IMR-90 (cell line): Measurements from ENCODE around the gene ASB5. TPM values are rescaled to one million over a fixed set of nuclear protein-coding genes. Genes with fewer than 3 reads are reported as not detected.

Source experiments
- ATAC-seq: fragments of 200-7000 bp; cut with Tn5 transposase; 2 replicates; pipeline ENCODE4 v1.9.1; 2020; ENCODE audit warnings: low read depth, mild to moderate bottlenecking, moderate library complexity
- BruUV-seq: library from RNA; stranded (reverse); fragments of 400-500 nt; replicated peaks from 2 replicates; lab custom pipeline; 2021; lab: Mats Ljungman, UMichigan
- CTCF ChIA-PET: fragments of 300-600 bp; formaldehyde crosslinking; extraction: SDS; loops from one replicate; lab custom pipeline; 2021; ENCODE audit warnings: antibody characterized with exemption; lab: Yijun Ruan, JAX
- POLR2A ChIA-PET: fragments of 300-600 bp; sonication (Branson Sonifier 250); formaldehyde crosslinking; loops from one replicate; lab custom pipeline; 2022; ENCODE audit warnings: antibody characterized with exemption; ENCODE audit not compliant: unreplicated experiment; lab: Charles Lee
- DNase-seq: peaks from one replicate; pipeline ENCODE4 v3.0.0; 2013
- H2AFZ ChIP-seq: replicated peaks from 2 replicates; pipeline ENCODE3; 2013; ENCODE audit warnings: low read length, mild to moderate bottlenecking; ENCODE audit not compliant: poor library complexity
- H2AK5ac ChIP-seq: 2 replicates; pipeline ENCODE4 v1.6.1; 2013; ENCODE audit warnings: low read depth, low read length, inconsistent platforms
- H2AK9ac ChIP-seq: replicated peaks from 2 replicates; pipeline ENCODE3; 2013; ENCODE audit warnings: mild to moderate bottlenecking, low read depth, low read length, moderate library complexity; ENCODE audit not compliant: poor library complexity
- H2BK120ac ChIP-seq: 2 replicates; pipeline ENCODE4 v1.6.1; 2013; ENCODE audit warnings: low read depth, low read length, inconsistent platforms
- H2BK15ac ChIP-seq: 3 replicates; pipeline ENCODE4 v1.6.1; 2013; ENCODE audit warnings: low read depth, low read length, inconsistent platforms
- H2BK20ac ChIP-seq: 2 replicates; pipeline ENCODE4 v1.6.1; 2013; ENCODE audit warnings: low read depth, mild to moderate bottlenecking, inconsistent platforms, low read length, moderate library complexity
- H2BK5ac ChIP-seq: 2 replicates; pipeline ENCODE4 v1.6.1; 2013; ENCODE audit warnings: mild to moderate bottlenecking, low read depth, low read length, inconsistent platforms; ENCODE audit not compliant: poor library complexity, severe bottlenecking
- H3K14ac ChIP-seq: replicated peaks from 2 replicates; pipeline ENCODE4 v1.6.1; 2013; ENCODE audit warnings: low read depth, low read length, inconsistent platforms
- H3K18ac ChIP-seq: 2 replicates; pipeline ENCODE4 v1.6.1; 2013; ENCODE audit warnings: low read depth, low read length, control low read depth
- H3K23ac ChIP-seq: 2 replicates; pipeline ENCODE4 v1.6.1; 2013; ENCODE audit warnings: low read depth, low read length, inconsistent platforms
- H3K27ac ChIP-seq: 2 replicates; pipeline ENCODE4 v1.5.1; 2013; ENCODE audit warnings: mild to moderate bottlenecking, control low read depth, low read length; ENCODE audit not compliant: insufficient read depth
- H3K27me3 ChIP-seq: 2 replicates; pipeline ENCODE4 v1.6.1; 2013; ENCODE audit warnings: low read length; ENCODE audit not compliant: control insufficient read depth, insufficient read depth
- H3K36me3 ChIP-seq: 2 replicates; pipeline ENCODE4 v1.6.1; 2013; ENCODE audit warnings: low read length, mixed read lengths; ENCODE audit not compliant: control insufficient read depth, insufficient read depth
- H3K4ac ChIP-seq: 2 replicates; pipeline ENCODE4 v1.6.1; 2013; ENCODE audit warnings: low read depth, low read length, inconsistent platforms
- H3K4me1 ChIP-seq: 2 replicates; pipeline ENCODE4 v1.6.1; 2013; ENCODE audit warnings: low read length, mixed read lengths; ENCODE audit not compliant: control insufficient read depth, insufficient read depth
- H3K4me2 ChIP-seq: 2 replicates; pipeline ENCODE4 v1.6.1; 2013; ENCODE audit warnings: low read depth, mild to moderate bottlenecking, control low read depth, low read length, moderate library complexity
- H3K4me3 ChIP-seq: 2 replicates; pipeline ENCODE4 v1.5.1; 2013; ENCODE audit warnings: low read depth, mild to moderate bottlenecking, control low read depth, low read length, moderate library complexity; ENCODE audit not compliant: insufficient read depth
- H3K56ac ChIP-seq: 2 replicates; pipeline ENCODE4 v1.6.1; 2013; ENCODE audit warnings: low read length, inconsistent platforms; ENCODE audit not compliant: insufficient read depth; ENCODE audit errors: extremely low read depth
- H3K79me1 ChIP-seq, 2 experiments: 2 replicates each; pipeline ENCODE4 v1.6.1; 2013; ENCODE audit warnings: low read length in 2 of 2, inconsistent platforms in 1 of 2, low read depth in 1 of 2
- H3K9ac ChIP-seq: 2 replicates; pipeline ENCODE4 v1.6.1; 2013; ENCODE audit warnings: low read depth, low read length, control low read depth
- H3K9me1 ChIP-seq: 2 replicates; pipeline ENCODE4 v1.6.1; 2013; ENCODE audit warnings: low read length, inconsistent platforms; ENCODE audit not compliant: insufficient read depth
- H3K9me3 ChIP-seq: 2 replicates; pipeline ENCODE4 v1.6.1; 2013; ENCODE audit warnings: low read length; ENCODE audit not compliant: control insufficient read depth, insufficient read depth
- H4K20me1 ChIP-seq: 2 replicates; pipeline ENCODE4 v1.6.1; 2013; ENCODE audit warnings: low read length, inconsistent platforms; ENCODE audit not compliant: insufficient read depth
- H4K5ac ChIP-seq: 2 replicates; pipeline ENCODE4 v1.6.1; 2013; ENCODE audit warnings: mild to moderate bottlenecking, low read depth, low read length, control low read depth
- H4K8ac ChIP-seq, 2 experiments: 2 replicates each; pipeline ENCODE4 v1.6.1; 2013; ENCODE audit warnings: low read depth in 2 of 2, low read length in 2 of 2, control low read depth in 1 of 2, inconsistent platforms in 1 of 2
- H4K91ac ChIP-seq: 2 replicates; pipeline ENCODE4 v1.6.1; 2013; ENCODE audit warnings: low read depth, low read length, inconsistent platforms; ENCODE audit not compliant: insufficient read depth
- CEBPB ChIP-seq: IDR thresholded peaks from 2 replicates; pipeline ENCODE4 v1.6.1; 2012; ENCODE audit warnings: low read depth, low read length, improper control_type of control experiment
- CHD1 ChIP-seq: IDR thresholded peaks from 2 replicates; pipeline ENCODE4 v1.6.1; 2012; ENCODE audit warnings: low read depth, low read length, improper control_type of control experiment
- MAFK ChIP-seq: IDR thresholded peaks from 2 replicates; pipeline ENCODE4 v1.6.1; 2012; ENCODE audit warnings: low read depth, low read length, improper control_type of control experiment
- MXI1 ChIP-seq: IDR thresholded peaks from 2 replicates; pipeline ENCODE4 v1.6.1; 2012; ENCODE audit warnings: low read depth, mild to moderate bottlenecking, low read length, moderate library complexity, borderline replicate concordance
- NFE2L2 ChIP-seq: fragments of 150-350 bp; IDR thresholded peaks from 2 replicates; pipeline ENCODE4 v1.6.1; 2016; ENCODE audit warnings: low read depth, mild to moderate bottlenecking, low read length
- RAD21 ChIP-seq: IDR thresholded peaks from 2 replicates; pipeline ENCODE4 v1.6.1; 2012; ENCODE audit warnings: low read length, improper control_type of control experiment
- SMC3 ChIP-seq: fragments of 150-350 bp; IDR thresholded peaks from 2 replicates; pipeline ENCODE4 v1.6.1; 2016; ENCODE audit warnings: low read depth, mild to moderate bottlenecking, antibody characterized with exemption, low read length, moderate library complexity
- WGBS, 2 experiments: methylation state at CpG; one replicate each; pipeline versions ENCODE4 v1.1.5 to v1.1.7; 2013; ENCODE audit warnings: missing lambda C conversion rate in 2 of 2; ENCODE audit not compliant: insufficient read length in 1 of 2; ENCODE audit errors: extremely low coverage in 2 of 2; 5-methylcytosine and 5-hydroxymethylcytosine counted together
- dilution Hi-C: fragments of 300-500 bp; cut with HindIII; formaldehyde crosslinking; loops from one replicate; pipeline ENCODE4 v1.14.3; 2018; ENCODE audit warnings: low sequenced_read_pairs; ENCODE audit not compliant: unreplicated experiment
- in situ Hi-C: fragments of 300-500 bp; cut with MboI; formaldehyde crosslinking; loops from 3 replicates; pipeline ENCODE4 v1.14.3; 2019; ENCODE audit warnings: low sequenced_read_pairs, inconsistent platforms, mixed read lengths
- intact Hi-C: fragments of 100-400 bp; cut with micrococcal nuclease; formaldehyde crosslinking; loops from 2 replicates; pipeline ENCODE4 v1.10.0; 2022
- polyA plus RNA-seq, 3 experiments: library from polyadenylated mRNA; depleted of rRNA; stranded (reverse); fragments of >200 nt; gene quantifications; 2 replicates each; pipeline ENCODE4 v1.2.3, GENCODE V29; 2012; ENCODE audit warnings: low replicate concordance in 1 of 3
- total RNA-seq: library from RNA; depleted of rRNA; stranded (reverse); fragments of >200 nt; gene quantifications from 2 replicates; pipeline ENCODE4 v1.2.3, GENCODE V29; 2012
- TF ChIP-seq, protein P1 (sequence below): conservative IDR thresholded peaks from 2 replicates; pipeline ENCODE4 v1.5.1; 2012; ENCODE audit warnings: mild to moderate bottlenecking, low read depth, low read length, improper control_type of control experiment
- TF ChIP-seq, protein P2 (sequence below): fragments of 150-350 bp; IDR thresholded peaks from 2 replicates; pipeline ENCODE4 v1.6.1; 2017; ENCODE audit warnings: mild to moderate bottlenecking, antibody characterized with exemption, low read length, low read depth

ASB5 gene
- total and polyA plus RNA-seq, 2 of the 4 experiments (the other 2 are of a cell fraction), result 0.18 to 0.21 TPM

DNA sequence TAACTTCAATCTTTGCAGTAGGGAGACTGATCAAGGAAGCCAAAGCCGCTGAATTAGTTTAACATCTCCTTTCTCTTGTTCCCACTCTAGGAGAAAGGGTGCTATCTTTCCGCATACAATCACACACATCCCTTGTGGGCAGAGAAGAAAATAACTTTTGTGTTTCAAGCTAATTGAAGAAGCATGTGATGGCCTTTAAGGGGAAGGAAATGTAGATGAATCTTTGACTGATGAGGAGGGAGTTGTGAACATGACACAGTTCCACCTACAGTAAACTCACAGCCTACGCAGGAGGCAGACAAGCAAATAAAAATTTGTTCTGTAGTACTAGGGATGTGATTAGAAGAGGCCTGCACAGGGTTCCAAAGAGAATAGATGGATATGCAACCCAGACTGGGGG is 58.9 kb downstream of the ASB5 start:
- dilution Hi-C loops, result no loop called here
- intact Hi-C loops, result no loop called here
- Histone ChIP-seq H4K5ac (no peak overlapping the region), H3K79me1 (no peaks in the 10 kb centered on the region), H3K27ac (no peak overlapping the region), H2BK5ac (no peak overlapping the region), H3K23ac (no peak overlapping the region), H4K20me1 (no peaks in the 10 kb centered on the region), H3K4me2 (no peak overlapping the region), H3K27me3 (no peaks in the 10 kb centered on the region), H3K9me3 (no peaks in the 10 kb centered on the region), H3K4ac (no peak overlapping the region), H2AK5ac (no peak overlapping the region), H3K56ac (no peak overlapping the region), H2AK9ac (no peak overlapping the region), H2BK20ac (no peak overlapping the region), H3K9ac (no peak overlapping the region), H3K18ac (no peak overlapping the region), H3K4me3 (no peak overlapping the region), H3K14ac (no peak overlapping the region), H2BK120ac (no peak overlapping the region), H3K9me1 (no peaks in the 10 kb centered on the region), H4K91ac (no peak overlapping the region), H4K8ac (no peak overlapping the region), H2AFZ (peak overlapping the region; percentile 54), H3K36me3 (no peaks in the 10 kb centered on the region), H2BK15ac (no peak overlapping the region), H3K4me1 (no peaks in the 10 kb centered on the region)
- WGBS, 2 experiments, result no CpG with 5 or more reads among the region's 3 CpGs
- DNase-seq (no peak), ATAC-seq (no peak)
- no TSS peak for BruUV-seq
- ChIA-PET POLR2A (no interaction called here), CTCF (no interaction called here)
- in situ Hi-C loops, result no loop called here
- TF ChIP-seq MXI1 (no peak), CEBPB (no peak), MAFK (no peak), NFE2L2 (no peak), RAD21 (no peak), CHD1 (no peak), SMC3 (no peak)
- TF ChIP-seq, protein P1, sequence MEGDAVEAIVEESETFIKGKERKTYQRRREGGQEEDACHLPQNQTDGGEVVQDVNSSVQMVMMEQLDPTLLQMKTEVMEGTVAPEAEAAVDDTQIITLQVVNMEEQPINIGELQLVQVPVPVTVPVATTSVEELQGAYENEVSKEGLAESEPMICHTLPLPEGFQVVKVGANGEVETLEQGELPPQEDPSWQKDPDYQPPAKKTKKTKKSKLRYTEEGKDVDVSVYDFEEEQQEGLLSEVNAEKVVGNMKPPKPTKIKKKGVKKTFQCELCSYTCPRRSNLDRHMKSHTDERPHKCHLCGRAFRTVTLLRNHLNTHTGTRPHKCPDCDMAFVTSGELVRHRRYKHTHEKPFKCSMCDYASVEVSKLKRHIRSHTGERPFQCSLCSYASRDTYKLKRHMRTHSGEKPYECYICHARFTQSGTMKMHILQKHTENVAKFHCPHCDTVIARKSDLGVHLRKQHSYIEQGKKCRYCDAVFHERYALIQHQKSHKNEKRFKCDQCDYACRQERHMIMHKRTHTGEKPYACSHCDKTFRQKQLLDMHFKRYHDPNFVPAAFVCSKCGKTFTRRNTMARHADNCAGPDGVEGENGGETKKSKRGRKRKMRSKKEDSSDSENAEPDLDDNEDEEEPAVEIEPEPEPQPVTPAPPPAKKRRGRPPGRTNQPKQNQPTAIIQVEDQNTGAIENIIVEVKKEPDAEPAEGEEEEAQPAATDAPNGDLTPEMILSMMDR, result no peak
- TF ChIP-seq, protein P2, sequence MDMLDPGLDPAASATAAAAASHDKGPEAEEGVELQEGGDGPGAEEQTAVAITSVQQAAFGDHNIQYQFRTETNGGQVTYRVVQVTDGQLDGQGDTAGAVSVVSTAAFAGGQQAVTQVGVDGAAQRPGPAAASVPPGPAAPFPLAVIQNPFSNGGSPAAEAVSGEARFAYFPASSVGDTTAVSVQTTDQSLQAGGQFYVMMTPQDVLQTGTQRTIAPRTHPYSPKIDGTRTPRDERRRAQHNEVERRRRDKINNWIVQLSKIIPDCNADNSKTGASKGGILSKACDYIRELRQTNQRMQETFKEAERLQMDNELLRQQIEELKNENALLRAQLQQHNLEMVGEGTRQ, result no peak
